ENCODE results near the gene TMEM117.
"Not testable (repeated sequence)": the region's sequence is repeated elsewhere in the genome, so short reads cannot be mapped to it uniquely, and the experiment has no call there.

Gene TMEM117

DNA sequence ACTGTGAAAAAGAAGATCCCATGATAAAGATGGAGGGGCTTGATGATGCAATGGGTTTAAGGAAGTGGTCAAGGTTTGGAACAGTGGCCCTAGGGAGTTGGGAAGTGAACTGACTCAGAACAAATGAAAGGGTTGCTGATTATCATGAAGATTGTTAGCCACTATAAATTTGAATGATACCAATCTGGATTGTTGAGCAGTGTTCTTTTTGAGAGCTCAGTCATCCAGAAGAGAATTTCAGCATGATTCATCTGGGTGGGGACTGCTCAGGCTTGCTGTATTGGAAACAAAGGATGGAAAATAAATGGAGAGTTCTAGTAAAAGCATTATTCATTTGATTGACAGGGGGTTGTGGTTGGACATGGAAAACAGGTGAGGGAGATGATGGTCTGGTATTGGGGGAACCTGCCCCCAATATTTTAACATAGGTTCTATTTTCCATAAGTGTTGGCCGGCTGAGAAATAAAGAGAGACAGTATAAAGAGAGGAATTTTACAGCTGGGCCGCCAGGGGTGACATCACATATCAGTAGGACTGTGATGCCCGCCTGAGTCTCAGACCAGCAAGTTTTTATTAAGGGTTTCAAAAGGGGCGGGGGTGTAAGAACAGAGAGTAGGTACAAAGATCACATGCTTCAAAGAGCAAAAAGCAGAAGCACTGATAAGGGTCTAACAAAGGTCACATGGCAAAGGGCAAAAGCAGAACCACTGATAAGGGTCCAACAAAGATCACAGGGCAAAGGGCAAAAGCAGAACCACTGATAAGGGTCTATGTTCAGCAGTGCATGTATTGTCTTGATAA, 11.7 kb downstream of the TMEM117 start:
- not testable (repeated sequence) for H3K9me3 ChIP-seq (ENCODE audit: insufficient read depth, low read depth, low read length); H3K9ac ChIP-seq (ENCODE audit: low read depth, low read length); H3K27me3 ChIP-seq (ENCODE audit: insufficient read depth, low read length); H3K4me3 ChIP-seq (ENCODE audit: low read length); H3K4me1 ChIP-seq (ENCODE audit: insufficient read depth, low read length); H3K27ac ChIP-seq (ENCODE audit: low read length); H3K36me3 ChIP-seq (ENCODE audit: insufficient read depth, low read depth, low read length)

DNA sequence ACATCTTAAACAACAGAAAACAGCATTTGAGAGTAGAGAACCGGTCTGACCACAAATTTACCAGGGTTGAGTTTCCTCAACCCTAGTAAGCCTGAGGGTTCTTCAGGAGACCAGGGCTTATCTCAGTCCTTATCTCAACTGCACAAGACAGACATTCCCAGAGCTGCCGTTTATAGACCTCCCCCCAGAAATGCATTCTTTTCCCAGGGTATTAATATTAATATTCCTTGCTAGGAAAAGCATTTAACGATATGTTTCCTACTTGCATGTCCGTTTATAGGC, 12.3 kb downstream of the TMEM117 start:
- H3K27me3 ChIP-seq (ENCODE audit: insufficient read depth, low read length), result no peaks in the 10 kb centered on the region
- H3K4me3 ChIP-seq (ENCODE audit: low read length), result no peak overlapping the region
- no peak overlapping the region for H3K9ac ChIP-seq (ENCODE audit: low read depth, low read length)
- H3K9me3 ChIP-seq (ENCODE audit: insufficient read depth, low read depth, low read length), result 0 out of 2 replicates have a peak, but pooled peaks cover 4% of the 10 kb centered on the region
- no peaks in the 10 kb centered on the region for H3K4me1 ChIP-seq (ENCODE audit: insufficient read depth, low read length)
- H3K36me3 ChIP-seq (ENCODE audit: insufficient read depth, low read depth, low read length), result no peaks in the 10 kb centered on the region
- H3K27ac ChIP-seq (ENCODE audit: low read length), result no peak overlapping the region

DNA sequence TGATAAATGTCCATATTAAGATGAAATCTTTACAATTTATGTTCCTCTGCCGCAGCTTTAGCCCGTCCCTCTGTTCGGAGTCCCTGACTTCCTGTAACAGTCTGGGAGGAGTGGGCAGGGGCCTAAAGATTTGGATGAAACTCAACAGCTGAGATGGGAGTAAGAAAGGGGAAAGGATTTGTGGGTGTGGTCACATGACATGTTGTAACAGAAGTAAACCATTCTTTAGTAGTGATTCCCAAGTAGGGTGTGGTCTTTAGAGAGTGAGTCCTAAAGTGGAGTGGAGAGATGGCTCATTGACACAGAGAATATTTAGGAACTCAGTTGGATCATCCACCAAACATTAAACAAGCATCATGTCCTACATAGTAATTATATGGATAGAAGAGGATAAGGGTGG, 12.9 kb downstream of the TMEM117 start:
- H3K27me3 ChIP-seq (ENCODE audit: insufficient read depth, low read length), result no peaks in the 10 kb centered on the region
- H3K4me3 ChIP-seq (ENCODE audit: low read length), result no peak overlapping the region
- no peak overlapping the region for H3K9ac ChIP-seq (ENCODE audit: low read depth, low read length)
- no peaks in the 10 kb centered on the region for H3K36me3 ChIP-seq (ENCODE audit: insufficient read depth, low read depth, low read length)
- 0 out of 2 replicates have a peak, but pooled peaks cover 4% of the 10 kb centered on the region for H3K9me3 ChIP-seq (ENCODE audit: insufficient read depth, low read depth, low read length)
- no peak overlapping the region for H3K27ac ChIP-seq (ENCODE audit: low read length)
- no peaks in the 10 kb centered on the region for H3K4me1 ChIP-seq (ENCODE audit: insufficient read depth, low read length)

DNA sequence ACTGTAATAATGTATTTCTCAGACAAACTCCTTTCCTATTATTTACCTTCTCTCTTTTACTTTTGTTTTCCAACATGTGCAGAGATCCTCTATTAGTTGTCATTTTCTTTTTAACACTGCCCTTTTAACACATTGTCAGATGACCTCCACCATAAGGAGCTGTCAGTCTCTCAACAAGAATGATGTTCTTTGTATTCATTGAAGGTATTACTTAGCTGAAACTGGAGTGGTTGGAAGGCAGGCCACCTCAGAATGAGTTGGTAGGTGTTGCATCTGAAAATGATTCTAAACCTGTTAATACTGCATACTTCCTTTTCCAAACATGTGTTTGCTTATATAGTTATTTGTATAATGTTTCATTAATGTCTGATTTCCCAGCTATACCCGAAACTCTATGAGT, 16.9 kb downstream of the TMEM117 start:
- no peaks in the 10 kb centered on the region for H3K9me3 ChIP-seq (ENCODE audit: insufficient read depth, low read depth, low read length)
- no peaks in the 10 kb centered on the region for H3K36me3 ChIP-seq (ENCODE audit: insufficient read depth, low read depth, low read length)
- H3K4me1 ChIP-seq (ENCODE audit: insufficient read depth, low read length), result no peaks in the 10 kb centered on the region
- H3K27me3 ChIP-seq (ENCODE audit: insufficient read depth, low read length), result no peaks in the 10 kb centered on the region
- H3K27ac ChIP-seq (ENCODE audit: low read length), result no peak overlapping the region
- no peak overlapping the region for H3K4me3 ChIP-seq (ENCODE audit: low read length)
- H3K9ac ChIP-seq (ENCODE audit: low read depth, low read length), result no peak overlapping the region

DNA sequence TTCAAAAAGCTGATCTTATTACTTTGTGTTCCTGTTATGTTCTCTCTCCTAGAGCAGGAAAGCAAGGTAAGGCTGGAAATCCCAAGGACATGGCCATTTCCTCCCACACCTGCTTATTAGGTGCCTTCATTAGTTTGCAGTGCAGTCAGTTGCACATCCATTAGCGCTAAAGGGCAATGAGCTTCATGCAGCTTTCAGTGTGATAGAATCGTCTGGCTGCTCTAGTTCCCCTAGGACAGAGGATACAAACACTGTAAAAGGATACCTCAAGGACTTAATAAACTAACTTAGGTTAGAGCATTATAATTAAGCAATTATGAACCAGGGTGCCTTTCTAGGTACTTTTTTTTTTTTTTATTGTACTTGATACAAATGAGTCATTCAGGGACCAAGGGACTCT, 21.1 kb downstream of the TMEM117 start:
- no peaks in the 10 kb centered on the region for H3K36me3 ChIP-seq (ENCODE audit: insufficient read depth, low read depth, low read length)

DNA sequence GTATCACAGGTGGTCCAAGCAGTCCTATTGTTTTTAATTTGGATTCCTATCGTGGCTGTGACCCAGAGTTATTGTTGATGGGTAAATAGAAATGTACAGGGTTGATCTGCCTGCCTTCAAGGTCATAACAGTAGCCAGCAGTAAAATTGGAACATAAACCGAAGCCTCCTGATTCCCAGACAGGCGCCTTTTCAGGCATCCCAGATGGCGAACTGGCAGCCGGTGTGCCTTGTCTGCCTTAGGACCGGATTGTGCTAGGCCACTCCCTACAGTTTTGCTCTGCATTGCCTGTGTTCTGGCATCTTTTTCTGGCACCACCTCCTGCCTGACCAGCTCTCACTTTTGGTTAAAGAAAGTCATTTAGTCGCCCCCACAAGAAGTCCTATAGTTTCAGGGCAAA, 22.2 kb downstream of the TMEM117 start:
- Histone ChIP-seq H3K4me3 (ENCODE audit: low read length) (no peak overlapping the region), H3K27me3 (ENCODE audit: insufficient read depth, low read length) (no peaks in the 10 kb centered on the region), H3K27ac (ENCODE audit: low read length) (no peak overlapping the region), H3K4me1 (ENCODE audit: insufficient read depth, low read length) (peaks cover 2% of the 10 kb centered on the region; the same call in 1 of the 2 replicates), H3K9me3 (ENCODE audit: insufficient read depth, low read depth, low read length) (no peaks in the 10 kb centered on the region), H3K36me3 (ENCODE audit: insufficient read depth, low read depth, low read length) (no peaks in the 10 kb centered on the region), H3K9ac (ENCODE audit: low read depth, low read length) (no peak overlapping the region)

More for the DNA sequence above, 21.1 kb downstream of the TMEM117 start:
- H3K9ac ChIP-seq (ENCODE audit: low read depth, low read length), result no peak overlapping the region
- no peak overlapping the region for H3K4me3 ChIP-seq (ENCODE audit: low read length)
- H3K27me3 ChIP-seq (ENCODE audit: insufficient read depth, low read length), result no peaks in the 10 kb centered on the region
- H3K4me1 ChIP-seq (ENCODE audit: insufficient read depth, low read length), result peaks cover 2% of the 10 kb centered on the region; the same call in 1 of the 2 replicates
- H3K9me3 ChIP-seq (ENCODE audit: insufficient read depth, low read depth, low read length), result no peaks in the 10 kb centered on the region
- no peak overlapping the region for H3K27ac ChIP-seq (ENCODE audit: low read length)

DNA sequence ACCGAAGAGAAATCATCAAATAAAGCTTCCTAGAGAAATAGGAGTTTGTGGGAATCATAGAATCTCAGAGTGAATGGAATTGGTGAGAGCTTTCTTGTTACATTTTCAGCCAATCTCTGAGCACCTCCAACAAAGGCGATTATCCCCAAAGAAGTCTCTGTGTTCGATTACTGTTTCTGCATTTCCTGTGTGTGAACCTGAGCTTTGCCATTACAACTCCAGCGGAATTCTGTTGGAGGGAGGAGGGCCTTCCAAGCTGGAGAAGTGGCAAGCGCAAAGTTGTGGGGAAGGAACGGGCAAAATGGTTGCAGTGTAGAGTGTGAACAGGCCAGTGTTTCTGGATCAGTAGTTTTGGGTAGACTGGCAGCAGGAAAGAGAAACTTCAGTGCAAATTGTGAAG, 23.1 kb downstream of the TMEM117 start:
- Histone ChIP-seq H3K4me3 (ENCODE audit: low read length) (no peak overlapping the region), H3K36me3 (ENCODE audit: insufficient read depth, low read depth, low read length) (no peaks in the 10 kb centered on the region), H3K9ac (ENCODE audit: low read depth, low read length) (no peak overlapping the region), H3K9me3 (ENCODE audit: insufficient read depth, low read depth, low read length) (no peaks in the 10 kb centered on the region), H3K4me1 (ENCODE audit: insufficient read depth, low read length) (peaks cover 2% of the 10 kb centered on the region; the same call in 1 of the 2 replicates), H3K27me3 (ENCODE audit: insufficient read depth, low read length) (no peaks in the 10 kb centered on the region), H3K27ac (ENCODE audit: low read length) (no peak overlapping the region)

DNA sequence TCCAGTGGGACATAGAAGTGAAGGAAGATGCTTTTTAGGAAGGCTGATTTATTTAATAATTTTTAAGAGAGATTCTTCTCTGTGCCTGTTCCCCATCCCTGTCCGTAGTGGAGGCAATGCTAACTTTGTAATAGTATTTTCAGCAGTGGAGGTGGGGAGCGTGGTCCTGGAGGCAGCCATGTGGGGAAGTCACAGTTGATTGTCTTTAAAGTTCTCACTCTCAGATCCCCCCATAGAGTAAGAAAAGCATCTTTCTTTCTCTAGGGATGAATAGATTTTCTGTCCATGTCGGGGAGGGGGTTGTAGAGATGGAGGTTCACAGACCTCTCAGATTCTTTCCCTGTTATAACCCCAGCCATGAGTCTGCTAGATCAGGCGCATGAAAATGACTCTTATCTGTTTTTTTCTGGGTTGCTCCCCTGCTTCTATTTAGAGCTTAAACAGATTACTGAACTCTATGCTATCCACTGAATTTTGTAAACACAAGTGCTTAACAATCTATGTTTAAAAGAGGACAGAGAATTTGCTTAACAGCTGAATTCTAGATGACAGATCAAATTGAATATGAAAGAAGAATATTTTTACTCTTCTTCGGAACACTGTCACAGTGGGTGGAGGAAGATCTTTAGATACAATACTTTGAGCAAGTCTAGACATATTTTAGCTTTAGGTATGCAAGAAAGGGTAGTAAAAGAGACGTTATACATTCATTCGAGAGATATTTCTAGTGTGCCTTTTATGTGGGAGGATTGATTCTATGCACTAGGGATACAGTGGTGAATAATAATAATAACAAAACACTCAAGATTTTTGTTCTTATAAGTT, 25.3 kb downstream of the TMEM117 start:
- no peak overlapping the region for H3K27ac ChIP-seq (ENCODE audit: low read length)
- H3K27me3 ChIP-seq (ENCODE audit: insufficient read depth, low read length), result no peaks in the 10 kb centered on the region
- H3K4me3 ChIP-seq (ENCODE audit: low read length), result no peak overlapping the region
- no peaks in the 10 kb centered on the region for H3K9me3 ChIP-seq (ENCODE audit: insufficient read depth, low read depth, low read length)
- H3K36me3 ChIP-seq (ENCODE audit: insufficient read depth, low read depth, low read length), result no peaks in the 10 kb centered on the region
- no peak overlapping the region for H3K9ac ChIP-seq (ENCODE audit: low read depth, low read length)
- peaks cover 2% of the 10 kb centered on the region; the same call in 1 of the 2 replicates for H3K4me1 ChIP-seq (ENCODE audit: insufficient read depth, low read length)

DNA sequence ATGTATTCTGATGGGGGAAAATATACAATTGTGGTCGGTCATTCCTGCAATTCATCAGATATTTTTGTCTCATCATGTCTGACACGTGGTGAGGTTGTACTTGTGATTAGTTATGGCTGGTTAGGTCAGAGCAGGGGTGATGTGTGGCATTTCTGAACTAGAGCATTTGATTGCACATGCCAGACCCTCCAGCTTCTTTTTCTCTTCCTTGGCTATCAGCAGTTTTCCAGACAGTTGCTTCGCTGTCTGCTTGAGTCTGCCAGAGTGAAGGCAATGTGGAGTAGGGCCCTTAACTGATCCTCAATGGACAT, 25.9 kb downstream of the TMEM117 start:
- no peak overlapping the region for H3K9ac ChIP-seq (ENCODE audit: low read depth, low read length)
- H3K4me3 ChIP-seq (ENCODE audit: low read length), result no peak overlapping the region
- no peaks in the 10 kb centered on the region for H3K9me3 ChIP-seq (ENCODE audit: insufficient read depth, low read depth, low read length)
- H3K36me3 ChIP-seq (ENCODE audit: insufficient read depth, low read depth, low read length), result no peaks in the 10 kb centered on the region
- peaks cover 2% of the 10 kb centered on the region; the same call in 1 of the 2 replicates for H3K4me1 ChIP-seq (ENCODE audit: insufficient read depth, low read length)
- no peaks in the 10 kb centered on the region for H3K27me3 ChIP-seq (ENCODE audit: insufficient read depth, low read length)
- H3K27ac ChIP-seq (ENCODE audit: low read length), result no peak overlapping the region

DNA sequence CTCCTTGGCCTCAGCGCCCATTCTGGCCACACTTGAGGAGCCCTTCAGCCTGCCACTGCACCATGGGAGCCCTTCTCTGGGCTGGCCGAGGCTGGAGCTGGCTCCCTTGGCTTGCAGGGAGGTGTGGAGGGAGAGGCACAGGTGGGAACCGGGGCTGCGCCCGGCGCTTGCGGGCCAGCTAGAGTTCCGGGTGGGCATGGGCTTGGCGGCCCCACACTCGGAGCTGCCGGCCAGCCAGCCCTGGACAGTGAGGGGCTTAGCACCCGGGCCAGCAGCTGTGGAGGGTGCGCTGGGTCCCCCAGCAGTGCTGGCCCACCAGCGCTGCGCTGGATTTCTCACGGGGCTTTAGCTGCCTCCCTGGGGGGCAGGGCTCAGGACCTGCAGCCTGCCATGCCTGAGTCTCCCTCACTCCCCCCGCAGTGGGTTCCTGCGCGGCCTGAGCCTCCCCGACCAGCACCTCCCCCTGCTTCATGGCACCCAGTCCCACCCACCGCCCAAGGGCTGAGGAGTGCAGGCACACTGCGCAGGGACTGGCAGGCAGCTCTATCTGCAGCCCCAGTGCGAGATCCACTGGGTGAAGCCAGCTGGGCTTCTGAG, 28.0 kb downstream of the TMEM117 start:
- Histone ChIP-seq H3K36me3 (ENCODE audit: insufficient read depth, low read depth, low read length) (no peaks in the 10 kb centered on the region), H3K27ac (ENCODE audit: low read length) (no peak overlapping the region), H3K9me3 (ENCODE audit: insufficient read depth, low read depth, low read length) (no peaks in the 10 kb centered on the region), H3K4me1 (ENCODE audit: insufficient read depth, low read length) (peaks cover 2% of the 10 kb centered on the region; the same call in 1 of the 2 replicates), H3K27me3 (ENCODE audit: insufficient read depth, low read length) (no peaks in the 10 kb centered on the region), H3K4me3 (ENCODE audit: low read length) (no peak overlapping the region), H3K9ac (ENCODE audit: low read depth, low read length) (no peak overlapping the region)

DNA sequence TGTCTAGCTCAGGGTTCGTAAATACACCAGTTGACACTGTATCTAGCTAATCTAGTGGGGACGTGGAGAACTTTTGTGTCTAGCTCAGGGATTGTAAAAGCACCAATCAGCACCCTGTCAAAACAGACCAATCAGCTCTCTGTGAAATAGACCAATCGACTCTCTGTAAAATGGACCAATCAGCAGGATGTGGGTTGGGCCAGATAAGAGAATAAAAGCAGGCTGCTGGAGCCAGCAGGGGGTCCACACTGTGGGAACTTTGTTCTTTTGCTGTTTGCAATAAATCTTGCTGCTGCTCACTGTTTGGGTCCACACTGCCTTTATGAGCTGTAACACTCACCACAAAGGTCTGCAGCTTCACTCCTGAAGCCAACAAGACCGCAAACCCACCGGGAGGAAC, 28.7 kb downstream of the TMEM117 start:
- H3K9ac ChIP-seq (ENCODE audit: low read depth, low read length), result not testable (repeated sequence)

DNA sequence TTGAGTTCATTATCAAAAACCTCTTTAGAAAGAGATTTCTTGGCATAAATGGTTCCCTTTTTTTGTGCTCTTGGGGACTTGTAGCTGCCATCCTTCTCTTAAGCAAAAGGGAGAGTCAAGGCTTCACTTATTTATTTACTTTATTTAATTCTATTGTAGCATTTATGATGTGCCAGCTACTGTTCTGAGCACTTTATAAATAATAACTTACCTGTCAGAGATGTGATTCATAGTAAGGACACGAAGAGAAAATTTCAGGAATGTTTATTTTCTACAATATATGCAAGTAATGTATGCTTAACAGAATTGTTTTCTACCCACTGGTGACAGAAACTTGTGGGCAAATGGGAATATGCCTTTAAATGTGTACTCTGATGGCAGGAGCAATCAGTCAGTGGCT, 33.3 kb downstream of the TMEM117 start:
- no peaks in the 10 kb centered on the region for H3K27me3 ChIP-seq (ENCODE audit: insufficient read depth, low read length)
- H3K4me1 ChIP-seq (ENCODE audit: insufficient read depth, low read length), result no peaks in the 10 kb centered on the region
- no peak overlapping the region for H3K9ac ChIP-seq (ENCODE audit: low read depth, low read length)
- no peak overlapping the region for H3K4me3 ChIP-seq (ENCODE audit: low read length)
- H3K9me3 ChIP-seq (ENCODE audit: insufficient read depth, low read depth, low read length), result no peaks in the 10 kb centered on the region
- H3K36me3 ChIP-seq (ENCODE audit: insufficient read depth, low read depth, low read length), result no peaks in the 10 kb centered on the region
- H3K27ac ChIP-seq (ENCODE audit: low read length), result no peak overlapping the region

More for the DNA sequence above, 28.7 kb downstream of the TMEM117 start:
- not testable (repeated sequence) for H3K27ac ChIP-seq (ENCODE audit: low read length); H3K36me3 ChIP-seq (ENCODE audit: insufficient read depth, low read depth, low read length); H3K4me1 ChIP-seq (ENCODE audit: insufficient read depth, low read length); H3K27me3 ChIP-seq (ENCODE audit: insufficient read depth, low read length); H3K9me3 ChIP-seq (ENCODE audit: insufficient read depth, low read depth, low read length); H3K4me3 ChIP-seq (ENCODE audit: low read length)

Measured in iPS-20b (cell line).